Activated T-helper 1 cell treated with anti-CD3 and anti-CD28 coated beads, Interleukin-12 subunit alpha, Interleukin-12 subunit beta, Interleukin-2, Interleukin-4 antibody, amounts not matched to agents 30 ng/mL and 10 ng/mL and 1 ng/mL, durations not matched to agents 14 hours and 24 hours and 36 hours (primary cell): ENCODE data around the gene POLR2M. TPM values are rescaled to one million over a fixed set of nuclear protein-coding genes. Genes with fewer than 3 reads are reported as not detected.

Source experiments
- DNase-seq: peaks from one replicate; pipeline ENCODE4 v3.0.0; 2021; ENCODE audit warnings: low spot score
- H3K27ac Mint-ChIP-seq: one replicate; pipeline ENCODE4 v1.8.0; 2021; ENCODE audit warnings: mild to moderate bottlenecking, mixed read lengths
- H3K27me3 Mint-ChIP-seq: one replicate; pipeline ENCODE4 v1.8.0; 2022; ENCODE audit warnings: mild to moderate bottlenecking, moderate library complexity, mixed read lengths; ENCODE audit not compliant: insufficient read depth
- H3K36me3 Mint-ChIP-seq: one replicate; pipeline ENCODE4 v1.8.0; 2021; ENCODE audit warnings: low read depth, mixed read lengths
- H3K4me1 Mint-ChIP-seq: one replicate; pipeline ENCODE4 v1.8.0; 2021; ENCODE audit warnings: low read depth, mixed read lengths
- H3K4me3 Mint-ChIP-seq: one replicate; pipeline ENCODE4 v1.8.0; 2021; ENCODE audit warnings: mild to moderate bottlenecking, moderate library complexity, mixed read lengths
- H3K9me3 Mint-ChIP-seq: one replicate; pipeline ENCODE4 v1.8.0; 2021; ENCODE audit warnings: mixed read lengths
- intact Hi-C: fragments of 100-400 bp; cut with micrococcal nuclease; formaldehyde crosslinking; loops from one replicate; pipeline ENCODE4 v1.15.1; 2024
- total RNA-seq: library from RNA; stranded (reverse); gene quantifications from 2 replicates; pipeline ENCODE4 v1.2.3, GENCODE V29; 2022

The POLR2M gene
- total RNA-seq, result 60.3 and 62.4 TPM in 2 replicates

DNA sequence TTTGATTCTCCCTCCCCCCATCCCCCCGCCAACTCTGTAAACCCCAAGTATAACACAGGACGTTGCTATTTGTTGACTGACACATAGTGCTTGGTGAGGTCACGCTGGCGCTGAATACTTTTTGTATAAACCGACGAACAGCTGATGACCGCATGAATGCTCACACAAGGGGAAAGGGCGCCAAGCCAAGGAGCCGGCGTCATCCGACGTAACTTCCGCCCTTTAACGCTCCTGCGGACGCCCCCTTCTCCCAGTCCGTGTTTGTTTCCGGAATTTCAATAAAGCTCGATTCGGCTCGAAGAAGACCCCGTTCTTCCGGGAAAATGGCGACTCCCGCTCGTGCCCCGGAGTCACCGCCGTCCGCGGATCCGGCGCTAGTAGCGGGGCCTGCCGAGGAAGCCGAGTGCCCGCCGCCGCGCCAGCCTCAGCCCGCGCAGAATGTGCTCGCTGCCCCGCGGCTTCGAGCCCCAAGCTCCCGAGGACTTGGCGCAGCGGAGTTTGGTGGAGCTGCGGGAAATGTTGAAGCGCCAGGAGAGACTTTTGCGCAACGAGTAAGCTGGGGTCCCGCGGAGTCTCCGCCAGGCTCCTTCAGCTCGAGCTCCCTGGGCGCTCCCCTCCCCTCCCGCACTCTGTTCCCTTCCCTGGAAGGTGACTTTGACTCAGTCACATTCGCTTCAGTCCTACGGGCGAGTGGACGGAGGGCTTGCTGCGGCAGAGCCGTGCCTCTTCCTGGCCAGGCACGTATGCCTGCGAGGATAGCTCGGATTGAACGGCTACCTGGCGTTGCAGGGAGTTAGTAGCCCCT lies at the start of gene POLR2M:
Gene POLR2M (plus strand): TSS at position 310 of the 805 bp plus-strand sequence. CDS start 129 bp downstream, at position 439.
- peak; percentile 82 for DNase-seq
- Mint-ChIP-seq H3K27ac (peak within 1 kb of the TSS; percentile 84), H3K36me3 (peaks cover 23% of the 10 kb centered on the region), H3K27me3 (no peaks in the 10 kb centered on the region), H3K4me3 (peak within 1 kb of the TSS; percentile 82), H3K4me1 (peaks cover 70% of the 10 kb centered on the region), H3K9me3 (no peaks in the 10 kb centered on the region)
- intact Hi-C loops, result loop anchor here (1.0 to 5.0 kb wide), 2 partner anchors 145 to 1464 kb away; partner anchors contain the start of gene RFX7

DNA sequence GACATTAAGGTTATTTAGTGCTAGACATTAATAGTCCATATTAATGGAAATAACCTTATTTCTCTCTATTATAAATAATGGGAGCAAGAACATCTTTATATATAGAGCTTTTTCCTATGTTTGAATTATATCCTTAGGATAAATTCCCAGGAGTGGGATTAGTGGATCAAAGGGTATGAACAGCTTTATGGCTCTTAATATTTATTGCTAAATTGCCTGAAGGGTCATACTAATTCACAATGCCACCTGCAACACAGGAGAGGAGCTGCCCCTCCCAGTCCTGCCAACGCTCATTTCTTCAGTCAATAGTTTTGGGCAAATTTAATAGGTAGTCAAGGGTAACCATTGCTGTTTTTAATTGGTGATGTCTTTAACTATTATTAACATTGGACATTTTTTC lies 48.9 kb upstream of the POLR2M start:
- H3K4me3 Mint-ChIP-seq, result no peak overlapping the region
- H3K27me3 Mint-ChIP-seq, result peaks cover 19% of the 10 kb centered on the region
- H3K36me3 Mint-ChIP-seq, result no peaks in the 10 kb centered on the region
- DNase-seq, result no peak
- no peaks in the 10 kb centered on the region for H3K9me3 Mint-ChIP-seq
- no peaks in the 10 kb centered on the region for H3K4me1 Mint-ChIP-seq
- no peak overlapping the region for H3K27ac Mint-ChIP-seq
- intact Hi-C loops, result loop anchor here (5.0 kb wide), 1 partner anchor 95 kb away; no protein-coding TSS in a partner anchor

GRCh38 chr15:57662091-57662744 lies 44.3 kb upstream of the POLR2M start:
- Mint-ChIP-seq H3K9me3 (no peaks in the 10 kb centered on the region), H3K4me1 (no peaks in the 10 kb centered on the region), H3K4me3 (no peak overlapping the region), H3K36me3 (no peaks in the 10 kb centered on the region), H3K27me3 (peaks cover 25% of the 10 kb centered on the region), H3K27ac (no peak overlapping the region)
- intact Hi-C loops, result no loop called here
- no peak for DNase-seq

DNA sequence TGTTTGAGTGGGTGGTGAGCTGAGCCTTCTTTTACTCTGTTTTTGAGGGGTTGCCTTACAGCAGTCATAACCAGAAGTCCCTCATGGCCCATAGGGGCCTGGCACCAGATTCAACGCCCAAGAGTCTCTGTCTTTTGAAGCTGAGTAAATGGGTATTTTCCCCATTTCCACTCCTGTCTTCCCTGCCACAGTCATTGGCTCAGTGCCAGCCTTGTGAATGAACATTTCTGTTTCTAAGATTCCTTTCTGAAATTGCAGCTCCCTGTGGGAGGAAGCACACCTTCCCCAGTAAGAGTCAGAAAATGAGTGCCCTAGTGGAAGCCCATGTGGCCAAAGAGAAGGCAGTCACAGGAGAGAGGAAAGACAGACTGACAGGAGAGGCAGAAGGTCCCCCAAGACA lies 43.7 kb upstream of the POLR2M start:
- Mint-ChIP-seq H3K4me3 (no peak overlapping the region), H3K9me3 (no peaks in the 10 kb centered on the region), H3K27ac (no peak overlapping the region), H3K27me3 (peaks cover 27% of the 10 kb centered on the region), H3K4me1 (no peaks in the 10 kb centered on the region), H3K36me3 (no peaks in the 10 kb centered on the region)
- no peak for DNase-seq
- intact Hi-C loops, result no loop called here

- intact Hi-C loops, result no loop called here
- H3K36me3 Mint-ChIP-seq, result no peaks in the 10 kb centered on the region
- no peaks in the 10 kb centered on the region for H3K4me1 Mint-ChIP-seq
- no peak for DNase-seq
- H3K9me3 Mint-ChIP-seq, result no peaks in the 10 kb centered on the region
- H3K27ac Mint-ChIP-seq, result no peak overlapping the region
- H3K4me3 Mint-ChIP-seq, result no peak overlapping the region
- peaks cover 27% of the 10 kb centered on the region for H3K27me3 Mint-ChIP-seq
Observed at GRCh38 chr15:57663262-57663661, 43.3 kb upstream of the POLR2M start.

GRCh38 chr15:57665194-57665593 lies 41.3 kb upstream of the POLR2M start:
- DNase-seq, result no peak
- H3K27me3 Mint-ChIP-seq, result peaks cover 31% of the 10 kb centered on the region
- no peaks in the 10 kb centered on the region for H3K9me3 Mint-ChIP-seq
- H3K36me3 Mint-ChIP-seq, result no peaks in the 10 kb centered on the region
- intact Hi-C loops, result no loop called here
- H3K4me3 Mint-ChIP-seq, result no peak overlapping the region
- no peaks in the 10 kb centered on the region for H3K4me1 Mint-ChIP-seq
- H3K27ac Mint-ChIP-seq, result no peak overlapping the region

GRCh38 chr15:57665939-57666338 lies 40.6 kb upstream of the POLR2M start:
- H3K36me3 Mint-ChIP-seq, result no peaks in the 10 kb centered on the region
- intact Hi-C loops, result no loop called here
- no peaks in the 10 kb centered on the region for H3K9me3 Mint-ChIP-seq
- no peaks in the 10 kb centered on the region for H3K4me1 Mint-ChIP-seq
- DNase-seq, result no peak
- H3K27me3 Mint-ChIP-seq, result peaks cover 30% of the 10 kb centered on the region
- H3K27ac Mint-ChIP-seq, result no peak overlapping the region
- H3K4me3 Mint-ChIP-seq, result no peak overlapping the region

DNA sequence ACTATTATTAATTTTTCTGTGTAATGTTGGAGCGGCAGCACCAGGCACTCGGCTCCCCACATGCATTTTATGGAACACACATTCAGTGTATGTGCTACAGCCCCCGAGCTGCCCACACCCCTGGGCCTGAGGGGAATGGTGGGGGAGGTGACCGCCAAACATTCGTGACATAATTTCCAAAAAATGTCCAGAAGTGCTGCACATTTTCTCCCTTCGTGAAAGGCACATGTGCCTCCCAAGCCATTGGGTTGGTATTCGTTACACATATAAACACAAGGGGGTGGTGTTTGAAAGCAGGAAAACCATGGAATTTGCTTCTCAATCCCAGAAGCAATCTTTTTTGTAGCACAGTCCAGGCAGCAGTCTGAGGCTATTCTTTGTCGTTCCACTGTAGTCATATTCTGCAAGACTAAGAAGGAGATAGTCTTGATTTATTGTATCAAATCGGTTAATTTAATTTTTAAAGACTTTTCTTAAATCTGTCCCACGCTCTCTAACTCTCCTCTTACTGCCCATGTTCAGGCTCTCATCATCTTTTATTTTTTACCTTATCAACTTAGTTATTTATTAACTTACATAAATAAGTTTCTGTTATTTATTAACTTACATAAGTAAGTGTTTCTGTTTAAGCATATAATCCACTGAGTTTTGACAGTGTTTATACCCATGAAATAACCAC lies 39.2 kb upstream of the POLR2M start:
- H3K4me3 Mint-ChIP-seq, result no peak overlapping the region
- peaks cover 34% of the 10 kb centered on the region for H3K27me3 Mint-ChIP-seq
- no peak overlapping the region for H3K27ac Mint-ChIP-seq
- DNase-seq, result no peak
- intact Hi-C loops, result no loop called here
- H3K36me3 Mint-ChIP-seq, result no peaks in the 10 kb centered on the region
- H3K9me3 Mint-ChIP-seq, result no peaks in the 10 kb centered on the region
- no peaks in the 10 kb centered on the region for H3K4me1 Mint-ChIP-seq

DNA sequence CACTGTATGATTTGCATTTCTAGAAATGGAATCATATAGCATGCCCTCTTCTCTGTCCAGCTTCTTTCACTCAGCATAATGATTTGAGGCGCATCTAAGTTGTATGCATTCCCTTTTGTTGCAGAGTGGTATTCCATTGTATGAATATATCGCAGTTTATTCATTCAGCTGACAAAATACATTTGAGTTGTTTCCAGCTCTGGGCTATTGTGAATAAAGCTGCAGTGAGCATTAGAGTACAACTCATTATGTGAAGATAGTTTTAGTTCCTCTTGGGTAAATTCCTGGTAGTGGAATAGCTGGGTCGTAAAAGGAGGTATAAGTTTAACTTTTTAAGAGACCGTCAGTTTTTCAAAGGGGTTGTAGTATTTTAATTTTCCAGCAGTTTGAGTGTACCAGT lies 38.5 kb upstream of the POLR2M start:
- H3K27ac Mint-ChIP-seq, result no peak overlapping the region
- H3K36me3 Mint-ChIP-seq, result no peaks in the 10 kb centered on the region
- H3K4me1 Mint-ChIP-seq, result no peaks in the 10 kb centered on the region
- intact Hi-C loops, result no loop called here
- H3K9me3 Mint-ChIP-seq, result no peaks in the 10 kb centered on the region
- H3K4me3 Mint-ChIP-seq, result no peak overlapping the region
- H3K27me3 Mint-ChIP-seq, result peaks cover 33% of the 10 kb centered on the region
- no peak for DNase-seq

DNA sequence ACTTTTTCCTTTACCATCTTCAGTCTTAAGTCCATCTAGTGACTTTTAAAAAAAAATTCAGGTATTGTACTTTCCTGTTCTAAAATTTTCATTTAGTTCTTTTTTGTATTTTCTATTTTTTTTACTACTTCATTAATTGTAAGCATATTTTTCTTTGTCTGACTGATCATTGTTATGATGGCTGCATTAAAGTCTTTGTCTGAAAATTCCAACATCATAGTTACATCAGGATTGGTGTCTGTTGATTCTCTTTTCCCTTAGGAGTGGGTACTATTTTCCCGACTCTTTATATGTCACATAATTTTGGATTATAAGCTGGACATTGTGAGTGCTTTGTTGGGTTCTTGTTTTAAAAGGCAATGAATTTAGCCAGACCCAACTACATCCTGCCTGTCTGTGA lies 34.9 kb upstream of the POLR2M start:
- Mint-ChIP-seq H3K9me3 (no peaks in the 10 kb centered on the region), H3K4me1 (no peaks in the 10 kb centered on the region), H3K4me3 (no peak overlapping the region), H3K27me3 (peaks cover 36% of the 10 kb centered on the region), H3K36me3 (no peaks in the 10 kb centered on the region), H3K27ac (no peak overlapping the region)
- intact Hi-C loops, result no loop called here
- no peak for DNase-seq

GRCh38 chr15:57675481-57676181 lies 30.9 kb upstream of the POLR2M start:
- no peak for DNase-seq
- no peak overlapping the region for H3K27ac Mint-ChIP-seq
- H3K36me3 Mint-ChIP-seq, result no peaks in the 10 kb centered on the region
- peaks cover 7% of the 10 kb centered on the region for H3K4me1 Mint-ChIP-seq
- H3K27me3 Mint-ChIP-seq, result peaks cover 24% of the 10 kb centered on the region
- no peaks in the 10 kb centered on the region for H3K9me3 Mint-ChIP-seq
- H3K4me3 Mint-ChIP-seq, result no peak overlapping the region
- intact Hi-C loops, result no loop called here

- peaks cover 15% of the 10 kb centered on the region for H3K4me1 Mint-ChIP-seq
- H3K36me3 Mint-ChIP-seq, result no peaks in the 10 kb centered on the region
- H3K9me3 Mint-ChIP-seq, result no peaks in the 10 kb centered on the region
- H3K4me3 Mint-ChIP-seq, result no peak overlapping the region
- no peak overlapping the region for H3K27ac Mint-ChIP-seq
- DNase-seq, result no peak
- intact Hi-C loops, result no loop called here
- peaks cover 18% of the 10 kb centered on the region for H3K27me3 Mint-ChIP-seq
Observed at GRCh38 chr15:57676585-57676984, 29.9 kb upstream of the POLR2M start.
